Measurements from ENCODE around the gene ALG12. TPM values are rescaled to one million over a fixed set of nuclear protein-coding genes. Genes with fewer than 3 reads are reported as not detected.
"Not testable (repeated sequence)": the region's sequence is repeated elsewhere in the genome, so short reads cannot be mapped to it uniquely, and the experiment has no call there.

Gene ALG12
- polyA plus RNA-seq, 3 donors: 22.7 to 28.2 (median 27.0) TPM

DNA sequence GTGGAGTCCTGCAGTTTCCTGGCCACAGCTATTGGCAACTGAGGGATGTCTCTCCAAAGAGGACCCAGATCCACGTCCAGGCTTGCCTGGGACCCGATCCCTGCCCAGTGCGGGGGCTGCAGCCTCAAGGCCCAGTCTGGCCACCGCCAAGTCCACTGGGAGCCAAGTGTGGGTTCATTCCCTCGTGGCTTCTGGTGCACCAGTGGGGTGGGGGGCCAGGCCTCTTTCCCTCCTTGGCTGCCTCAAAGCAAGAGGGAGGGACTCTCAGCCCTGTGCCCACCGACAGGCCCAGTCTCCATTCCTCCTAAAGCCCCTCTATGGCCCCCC, 29.0 kb upstream of the ALG12 start:
- DNase-seq (ENCODE audit: low read depth in 3 of 3, low spot score in 2 of 3): no peak

DNA sequence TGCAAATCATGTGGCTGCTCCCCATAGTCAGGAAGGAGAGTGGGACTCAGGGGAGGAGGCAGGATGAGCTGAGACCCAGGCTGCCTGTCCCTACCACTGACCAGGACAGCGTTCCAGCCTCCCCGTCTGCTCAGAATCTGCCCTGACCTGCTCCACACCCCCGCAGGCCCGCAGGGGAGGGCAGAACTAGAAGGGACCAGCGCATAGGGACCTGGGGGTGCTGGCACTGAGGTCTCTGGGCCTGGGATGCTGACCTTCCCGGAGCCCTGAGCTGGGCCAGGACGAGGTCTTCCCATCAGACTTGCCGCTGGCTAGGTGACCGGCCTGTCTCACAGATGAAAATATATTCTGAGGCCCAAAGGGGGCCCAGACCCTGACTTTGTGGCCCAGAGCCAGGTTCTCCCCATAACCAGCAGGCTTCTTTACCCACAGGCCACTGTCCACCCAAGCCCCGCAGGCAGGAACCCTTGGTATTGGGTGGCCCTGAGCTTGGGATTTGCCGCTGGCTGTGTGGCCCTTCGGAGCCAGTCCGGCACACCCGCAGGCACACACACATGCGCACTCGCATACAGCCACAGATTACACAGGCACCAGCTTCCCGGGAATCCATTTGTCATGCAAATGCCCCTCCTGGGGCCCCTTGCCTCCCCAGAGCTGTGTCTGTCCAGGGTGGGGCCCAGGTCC, 28.5 kb upstream of the ALG12 start:
- DNase-seq (ENCODE audit: low read depth in 3 of 3, low spot score in 2 of 3): no peak

DNA sequence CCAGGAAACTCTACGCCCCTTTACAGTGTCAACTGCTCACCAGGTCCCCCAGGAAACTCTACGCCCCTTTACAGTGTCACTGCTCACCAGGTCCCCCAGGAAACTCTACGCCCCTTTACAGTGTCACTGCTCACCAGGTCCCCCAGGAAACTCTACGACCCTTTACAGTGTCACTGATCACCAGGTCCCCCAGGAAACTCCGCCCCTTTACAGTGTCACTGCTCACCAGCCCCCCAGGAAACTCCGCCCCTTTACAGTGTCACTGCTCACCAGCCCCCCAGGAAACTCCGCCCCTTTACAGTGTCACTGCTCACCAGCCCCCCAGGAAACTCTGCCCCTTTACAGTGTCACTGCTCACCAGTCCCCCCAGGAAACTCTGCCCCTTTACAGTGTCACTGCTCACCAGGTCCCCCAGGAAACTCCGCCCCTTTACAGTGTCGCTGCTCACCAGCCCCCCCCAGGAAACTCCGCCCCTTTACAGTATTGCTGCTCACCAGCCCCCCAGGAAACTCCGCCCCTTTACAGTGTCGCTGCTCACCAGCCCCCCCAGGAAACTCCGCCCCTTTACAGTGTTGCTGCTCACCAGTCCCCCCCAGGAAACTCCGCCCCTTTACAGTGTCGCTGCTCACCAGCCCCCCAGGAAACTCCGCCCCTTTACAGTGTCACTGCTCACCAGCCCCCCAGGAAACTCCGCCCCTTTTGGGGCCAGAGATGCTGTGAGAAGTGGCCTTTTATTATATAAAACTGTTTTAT, 27.0 kb upstream of the ALG12 start:
- DNase-seq (ENCODE audit: low read depth in 3 of 3, low spot score in 2 of 3): not testable (repeated sequence)

DNA sequence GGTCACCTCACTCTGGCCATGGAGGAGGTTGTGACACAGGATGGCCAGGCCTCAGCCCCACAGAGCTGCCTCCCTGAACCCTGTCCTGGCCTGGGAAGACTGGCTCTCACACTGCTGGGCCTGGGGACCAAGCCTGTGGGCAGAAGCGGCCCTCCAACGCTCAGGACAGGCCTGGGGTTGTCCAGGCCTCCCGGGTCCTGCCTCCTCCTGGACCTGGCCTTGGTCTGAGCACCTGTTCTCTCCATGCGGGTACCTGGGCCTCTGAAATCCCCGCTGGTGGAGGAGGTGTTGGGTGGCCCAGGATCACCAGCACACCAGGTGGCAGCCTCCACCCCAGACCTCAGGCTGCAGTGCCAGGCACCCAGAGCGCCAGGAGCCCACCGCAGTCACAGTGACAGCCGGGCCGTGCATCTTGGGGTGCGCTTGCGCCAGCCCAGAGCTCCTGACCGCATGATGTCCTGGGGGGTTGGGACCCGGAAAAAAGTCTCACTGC, 26.2 kb upstream of the ALG12 start:
- no peak for DNase-seq (ENCODE audit: low read depth in 3 of 3, low spot score in 2 of 3)

DNA sequence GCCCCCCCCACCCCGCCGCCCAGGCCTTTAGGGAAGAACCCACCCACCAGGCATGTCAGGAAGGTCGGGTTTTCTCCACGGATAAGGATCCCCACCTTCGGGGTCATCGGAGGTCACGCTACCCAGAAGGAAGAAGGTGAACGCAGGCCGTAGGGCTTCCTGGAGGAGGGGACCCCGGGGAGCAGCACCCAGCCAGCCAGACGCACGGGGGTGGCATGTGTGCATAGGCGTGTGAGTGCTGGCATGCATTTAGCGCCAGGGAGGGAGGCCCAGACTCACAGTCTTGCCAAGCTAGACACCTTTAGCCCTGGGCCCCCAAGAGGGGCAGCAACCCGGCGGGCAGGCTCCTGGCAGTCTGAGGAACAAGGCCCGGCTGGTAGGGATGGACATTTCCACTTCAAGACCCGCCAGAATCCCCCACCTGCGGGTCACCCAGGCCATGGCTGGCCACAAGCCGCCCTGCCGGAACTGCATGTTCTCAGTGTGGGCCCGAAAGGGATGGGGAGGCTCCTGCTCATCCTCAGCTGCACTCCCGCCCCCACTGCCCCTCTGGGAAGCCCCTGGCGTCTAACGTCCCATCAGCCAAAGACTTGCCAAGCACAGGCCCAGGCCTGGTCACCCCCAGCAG, 25.6 kb upstream of the ALG12 start:
- no peak for DNase-seq (ENCODE audit: low read depth in 3 of 3, low spot score in 2 of 3)

DNA sequence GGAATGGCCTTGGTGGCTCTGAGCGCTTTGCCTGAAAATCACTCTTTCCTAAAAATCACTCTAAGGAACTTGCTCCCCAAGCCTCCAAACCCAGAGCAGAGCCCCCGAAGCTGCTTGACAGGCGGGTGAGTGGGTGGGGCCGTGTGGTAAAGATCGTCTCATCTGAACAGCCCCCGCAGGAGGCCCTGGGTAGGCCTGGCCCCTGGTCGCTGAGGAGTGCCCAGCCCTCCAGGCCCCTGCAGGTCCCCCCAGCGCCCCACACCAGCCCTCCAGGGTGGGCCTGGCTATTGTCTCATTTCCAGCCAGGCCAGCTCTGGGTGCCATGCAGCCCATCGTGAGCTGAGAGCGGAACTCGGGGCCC, 25.1 kb upstream of the ALG12 start:
- DNase-seq (ENCODE audit: low read depth in 3 of 3, low spot score in 2 of 3): no peak

DNA sequence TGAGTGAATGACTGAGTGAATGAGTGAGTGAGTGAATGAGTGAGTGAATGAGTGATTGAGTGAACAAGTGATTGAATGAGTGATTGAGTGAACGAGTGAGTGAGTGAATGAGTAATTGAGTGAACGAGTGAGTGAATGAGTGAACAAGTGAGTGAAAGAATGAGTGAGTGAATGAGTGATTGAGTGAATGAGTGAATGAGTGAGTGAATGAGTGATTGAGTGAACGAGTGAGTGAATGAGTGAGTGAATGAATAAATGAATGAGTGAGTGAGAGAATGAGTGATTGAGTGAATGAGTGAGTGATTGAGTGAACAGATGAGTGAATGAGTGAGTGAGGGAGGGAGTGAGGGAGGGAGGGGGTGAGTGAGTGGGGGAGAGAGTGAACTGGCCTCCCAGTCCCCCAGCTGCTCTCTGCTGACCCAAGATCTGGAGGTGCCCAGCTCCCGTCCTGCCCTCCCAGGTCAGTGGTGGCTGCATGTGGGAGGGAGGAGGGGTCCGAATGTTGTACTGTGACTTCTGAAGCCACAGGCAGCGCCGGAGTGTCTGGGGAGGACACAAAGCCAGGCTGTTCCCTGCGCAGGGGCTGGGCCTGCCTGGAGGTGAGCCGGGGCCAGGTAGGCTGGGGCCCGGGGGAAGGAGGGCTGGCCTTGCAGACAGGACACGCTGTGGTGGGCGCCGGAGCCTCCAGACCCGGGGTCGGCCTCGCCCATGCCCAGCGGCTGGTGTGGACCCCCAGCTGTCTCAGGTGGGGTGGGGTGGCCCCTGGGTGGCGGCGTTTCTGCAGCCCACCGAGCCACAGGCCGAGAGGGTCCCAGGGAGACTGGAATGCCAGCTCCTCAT, 24.5 kb upstream of the ALG12 start:
- DNase-seq (ENCODE audit: low read depth in 3 of 3, low spot score in 2 of 3): no peak

DNA sequence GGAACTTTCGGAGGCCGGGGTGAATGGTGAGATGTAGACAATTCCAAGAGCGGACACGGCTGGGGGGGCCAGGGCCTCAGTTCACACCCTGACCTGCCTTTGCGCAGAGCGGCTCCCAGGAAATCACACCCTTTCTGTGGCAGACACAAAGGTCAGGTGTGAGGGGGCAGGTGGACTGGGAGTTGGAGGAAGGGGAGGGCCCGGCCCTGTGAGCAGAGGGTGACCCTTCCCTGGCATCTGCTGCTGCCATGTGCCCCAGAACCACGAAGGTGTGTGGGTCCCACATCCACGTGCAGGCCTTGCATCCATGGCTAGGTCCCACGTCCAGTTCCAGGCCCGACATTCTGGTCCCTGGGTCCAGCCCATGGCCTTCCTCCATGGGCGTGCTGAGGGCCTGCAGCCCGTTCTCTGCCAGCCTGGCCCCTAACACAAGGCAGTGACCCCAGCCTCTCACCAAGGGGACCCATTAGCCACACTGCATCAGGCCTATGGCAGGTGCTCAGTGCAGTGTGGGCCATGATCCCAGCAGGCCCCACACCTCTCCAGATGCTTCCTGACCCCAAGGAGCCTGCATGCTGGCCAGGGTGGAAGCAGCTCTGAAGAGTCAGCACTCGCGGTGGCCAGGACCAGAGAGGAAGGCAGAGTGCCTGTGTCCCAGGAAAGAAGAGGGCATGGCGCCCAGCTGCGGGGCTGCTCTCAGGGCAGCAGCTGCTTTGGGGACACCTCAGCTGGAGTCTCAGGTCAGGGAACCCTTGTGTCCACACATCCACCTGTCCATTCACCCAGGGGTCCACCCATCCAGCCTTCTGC, 23.5 kb upstream of the ALG12 start:
- DNase-seq (ENCODE audit: low read depth in 3 of 3, low spot score in 2 of 3): no peak

DNA sequence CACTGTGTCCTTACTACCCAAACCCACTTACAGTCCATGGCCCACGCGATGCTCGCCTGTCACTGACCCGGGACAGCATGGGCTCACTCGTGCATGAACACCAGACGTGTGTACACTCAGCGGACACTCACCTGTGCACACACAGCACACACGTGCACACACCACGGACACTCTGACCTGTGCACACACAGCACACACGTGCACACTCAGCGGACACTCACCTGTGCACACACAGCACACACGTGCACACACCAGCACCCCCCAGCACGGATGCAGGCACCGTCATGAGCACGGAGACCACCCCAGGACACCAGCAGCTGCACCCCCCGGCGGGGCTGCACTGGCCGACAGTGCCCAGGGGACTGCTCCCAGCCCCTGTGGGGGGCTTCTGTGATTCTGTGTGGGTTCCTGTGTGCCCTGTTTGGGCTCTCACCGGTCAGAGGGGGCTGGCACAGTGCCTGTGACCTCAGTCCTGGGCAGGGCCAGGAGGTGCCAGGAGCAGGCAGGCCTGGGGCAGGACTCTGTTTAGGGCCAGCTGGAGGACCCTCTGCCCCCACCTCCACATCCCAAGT, 20.4 kb upstream of the ALG12 start:
- DNase-seq (ENCODE audit: low read depth in 3 of 3, low spot score in 2 of 3): no peak

DNA sequence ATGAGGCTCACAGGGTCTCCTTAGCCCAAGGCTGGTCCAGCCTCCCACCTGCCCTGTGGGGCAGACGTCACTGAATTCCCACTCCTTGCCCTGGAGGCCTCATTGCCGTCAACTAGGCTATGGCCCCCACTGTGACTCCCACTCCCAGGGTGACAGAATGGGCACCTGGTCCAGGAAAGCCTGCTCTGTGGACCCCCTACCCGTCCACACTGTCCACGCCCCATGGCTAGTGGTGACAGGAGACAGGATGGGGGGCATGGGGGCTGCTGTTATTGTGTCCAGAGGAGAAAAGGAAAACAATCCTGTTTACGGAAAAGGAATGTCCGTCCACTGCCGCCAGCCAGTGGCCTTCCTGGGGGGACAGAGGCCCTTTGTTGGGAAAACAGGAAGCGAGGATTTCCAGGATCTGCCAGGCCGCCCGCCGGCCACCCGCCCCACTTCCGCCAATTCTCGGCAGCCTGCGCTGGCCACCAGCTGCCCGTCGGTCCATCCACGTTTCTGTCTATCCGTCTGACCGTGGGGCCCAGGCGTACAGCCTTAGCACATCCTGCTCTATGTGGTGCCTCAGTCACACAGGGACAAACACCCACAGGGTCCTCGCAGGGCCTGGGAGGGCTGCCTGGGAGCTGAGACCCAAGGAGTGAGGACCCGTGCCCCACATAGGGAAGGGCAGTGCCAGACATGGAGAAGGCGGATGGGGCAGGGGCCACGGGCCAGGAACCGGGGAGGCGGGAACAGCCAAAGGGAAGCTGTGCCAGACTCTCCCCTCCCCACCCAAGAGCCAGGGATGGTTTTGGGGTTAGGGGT, 19.7 kb upstream of the ALG12 start:
- no peak for DNase-seq (ENCODE audit: low read depth in 3 of 3, low spot score in 2 of 3)

DNA sequence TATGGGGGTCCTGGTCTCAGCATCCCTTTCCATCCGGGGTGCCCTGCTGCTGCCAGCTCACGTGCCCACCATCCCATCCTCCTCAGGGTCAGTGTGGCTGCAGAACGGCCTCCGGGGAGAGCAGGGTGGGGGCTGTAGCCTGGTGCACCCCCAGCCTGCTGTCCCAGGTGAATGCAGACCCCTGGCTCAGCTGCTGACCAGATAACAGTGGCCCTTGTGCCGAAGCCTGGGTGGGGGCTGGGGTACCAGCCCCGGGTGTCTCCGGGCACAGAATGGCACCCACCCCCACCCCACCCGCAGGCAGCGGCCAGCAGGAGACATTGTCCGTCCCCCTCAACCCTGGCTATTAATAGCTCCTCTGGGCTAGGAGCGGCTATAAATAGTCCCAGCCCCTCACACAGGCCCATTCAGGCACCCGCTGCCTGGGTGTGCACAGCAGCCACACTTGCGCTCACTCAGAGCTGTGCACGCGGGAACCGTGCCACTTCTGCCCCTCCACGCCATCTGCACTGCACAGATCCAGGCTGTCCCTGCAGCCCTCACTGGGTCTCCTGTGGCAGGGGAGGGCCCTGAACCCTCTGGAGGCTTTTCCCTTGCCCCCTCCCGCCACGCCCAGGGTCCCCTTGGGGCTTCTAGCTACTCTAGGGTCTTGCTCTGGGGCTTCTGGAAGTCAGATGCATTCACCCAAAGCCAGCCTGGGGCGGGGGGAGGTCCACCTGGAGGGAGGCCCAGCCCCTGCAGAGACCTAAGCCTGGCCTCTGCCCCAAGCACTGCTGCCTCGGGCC, 18.9 kb upstream of the ALG12 start:
- no peak for DNase-seq (ENCODE audit: low read depth in 3 of 3, low spot score in 2 of 3)

DNA sequence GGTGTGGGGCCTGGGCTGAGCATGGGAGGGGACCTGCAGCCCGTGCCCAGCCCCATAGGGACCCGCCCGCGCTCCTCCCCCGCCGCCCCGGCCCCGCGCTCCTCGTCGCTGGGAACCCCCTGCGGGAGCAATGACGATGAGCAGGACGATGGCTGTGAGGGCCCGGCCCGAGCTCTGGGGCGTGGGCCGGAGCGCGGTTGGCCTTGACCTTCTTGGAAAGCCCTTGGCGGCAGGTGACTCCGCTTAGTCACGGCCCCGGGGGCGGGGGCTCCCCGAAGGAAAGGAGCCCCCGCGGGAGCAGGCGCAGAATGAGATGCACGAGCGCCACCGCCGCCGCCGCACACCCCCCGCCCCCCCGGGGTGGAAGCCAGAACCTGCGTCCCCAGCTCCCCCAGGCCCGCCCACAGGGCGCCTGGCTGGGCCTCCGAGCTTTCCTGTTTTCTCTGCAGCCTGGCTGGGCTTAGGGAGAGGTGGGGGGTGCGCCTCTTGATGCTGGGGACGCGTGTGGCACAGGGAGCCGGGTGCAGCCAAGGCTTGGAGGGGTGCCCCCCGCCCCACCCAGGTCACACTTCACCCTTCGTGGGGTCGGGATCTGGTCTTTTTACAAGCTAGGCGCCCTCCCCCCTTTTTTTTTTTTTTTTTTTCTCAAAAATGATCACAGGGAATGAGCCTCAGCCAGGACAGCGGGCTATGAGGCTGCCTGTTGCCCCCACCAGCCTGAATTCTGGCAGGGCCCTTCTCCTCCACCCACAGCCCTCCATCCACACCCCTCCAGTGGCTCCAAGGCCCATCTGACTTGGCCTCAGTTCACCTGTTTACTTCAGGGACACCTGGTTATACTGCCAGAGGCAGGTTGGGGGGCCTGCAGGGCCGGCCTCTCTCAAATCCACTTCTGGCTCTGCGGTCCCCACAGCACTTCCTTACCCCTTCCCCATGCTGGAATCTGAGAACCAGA, 18.1 kb upstream of the ALG12 start:
- DNase-seq (ENCODE audit: low read depth in 3 of 3, low spot score in 2 of 3): no peak

DNA sequence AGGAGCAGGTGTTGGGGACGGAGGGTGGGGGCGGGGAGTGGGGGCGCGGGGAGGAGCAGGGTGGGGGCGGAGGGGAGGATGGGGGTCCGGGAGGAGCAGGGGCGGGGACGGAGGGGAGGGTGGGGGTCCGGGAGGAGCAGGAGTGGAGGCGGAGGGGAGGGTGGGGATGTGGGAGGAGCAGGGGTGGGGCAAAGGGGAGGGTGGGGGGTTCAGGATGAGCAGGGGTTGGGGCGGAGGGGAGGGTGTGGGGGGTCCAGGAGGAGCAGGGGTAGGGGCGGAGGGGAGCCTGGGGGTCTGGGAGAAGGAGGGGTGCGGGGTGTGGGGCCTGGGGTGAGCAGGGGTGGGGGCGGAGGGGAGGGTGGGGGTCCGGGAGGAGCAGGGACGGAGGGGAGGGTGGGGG, 17.3 kb upstream of the ALG12 start:
- no peak for DNase-seq (ENCODE audit: low read depth in 3 of 3, low spot score in 2 of 3)

DNA sequence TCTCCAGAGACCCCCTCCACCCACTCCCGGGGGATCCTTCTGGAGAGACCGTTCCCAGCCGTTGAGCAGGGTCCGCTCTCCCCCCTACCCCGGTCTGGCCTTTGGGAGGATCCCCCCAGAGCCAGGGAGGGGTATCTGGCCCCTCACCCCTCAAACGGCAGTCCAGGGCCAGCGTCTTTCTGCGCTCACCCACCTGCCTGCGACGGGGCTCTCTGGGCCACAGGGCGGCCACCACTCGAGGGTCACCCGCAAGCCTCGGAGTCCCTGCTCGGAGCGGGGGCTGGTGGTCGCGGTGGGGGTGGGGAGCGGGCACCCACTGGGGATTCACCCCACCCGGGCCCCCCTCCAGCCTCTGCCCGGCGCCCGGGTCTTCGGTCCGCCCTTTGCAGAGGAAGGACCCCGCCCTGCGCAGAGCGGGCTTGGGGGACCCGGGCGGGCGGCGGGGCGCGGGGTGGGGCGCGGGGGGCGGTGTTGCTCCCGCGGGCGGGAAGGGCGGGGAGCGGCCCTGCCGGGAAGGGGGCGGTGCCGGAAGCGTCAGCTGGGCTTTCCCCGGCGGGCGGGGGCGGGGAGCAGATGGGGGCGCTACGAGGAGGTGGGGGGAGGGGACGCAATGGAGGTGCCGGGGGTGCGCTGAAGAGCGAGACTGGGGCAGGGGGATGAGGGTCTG, 16.8 kb upstream of the ALG12 start:
- DNase-seq (ENCODE audit: low read depth in 3 of 3, low spot score in 2 of 3): no peak

DNA sequence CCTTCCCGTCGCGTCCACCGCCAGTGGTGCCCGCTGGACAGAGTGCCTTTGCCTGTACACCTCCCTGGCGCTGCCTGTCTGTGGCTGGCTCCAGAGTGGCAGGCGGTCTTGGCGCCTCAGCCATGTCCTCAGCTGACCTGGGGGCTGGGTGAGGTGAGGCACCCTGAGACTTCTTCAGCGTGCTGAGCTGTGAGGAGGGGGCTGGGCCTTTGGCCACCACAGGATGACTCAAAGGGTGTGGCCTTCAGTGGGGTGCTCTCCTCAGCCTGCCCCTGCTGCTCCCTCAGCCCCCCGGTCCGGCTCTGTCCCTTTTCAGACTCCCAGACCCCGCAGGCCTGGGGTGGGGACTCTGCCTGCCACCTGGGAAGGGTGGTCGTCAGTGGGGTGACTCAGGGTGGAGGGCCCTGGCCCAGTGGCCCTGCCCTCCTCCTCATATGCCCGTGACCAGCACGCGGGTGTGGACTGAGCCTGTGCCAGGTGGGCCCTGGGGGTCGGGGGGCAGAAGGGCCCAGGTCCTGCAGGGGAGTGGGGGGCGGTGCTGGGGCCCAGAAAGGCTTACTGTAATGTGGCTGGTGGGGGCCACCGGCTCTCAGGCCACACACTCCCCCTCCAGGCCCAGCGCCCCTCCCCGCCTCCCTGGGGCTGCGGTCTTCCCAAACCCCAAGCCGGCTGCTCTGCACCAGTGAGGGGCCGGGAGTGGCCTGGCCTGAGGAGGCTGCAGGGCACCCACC, 16.1 kb upstream of the ALG12 start:
- DNase-seq (ENCODE audit: low read depth in 3 of 3, low spot score in 2 of 3): no peak

All from right renal cortex interstitium (tissue), 3 donors.